HG03280 (cell line): ENCODE results near the gene UBR3.
"Not testable (repeated sequence)": the region's sequence is repeated elsewhere in the genome, so short reads cannot be mapped to it uniquely, and the experiment has no call there.

Source experiments
- ATAC-seq: cut with Tn5 transposase; IDR thresholded peaks from one replicate; pipeline ENCODE4 v1.9.1; 2021; ENCODE audit warnings: mild to moderate bottlenecking, moderate library complexity; ENCODE audit not compliant: unreplicated experiment

Gene UBR3

DNA sequence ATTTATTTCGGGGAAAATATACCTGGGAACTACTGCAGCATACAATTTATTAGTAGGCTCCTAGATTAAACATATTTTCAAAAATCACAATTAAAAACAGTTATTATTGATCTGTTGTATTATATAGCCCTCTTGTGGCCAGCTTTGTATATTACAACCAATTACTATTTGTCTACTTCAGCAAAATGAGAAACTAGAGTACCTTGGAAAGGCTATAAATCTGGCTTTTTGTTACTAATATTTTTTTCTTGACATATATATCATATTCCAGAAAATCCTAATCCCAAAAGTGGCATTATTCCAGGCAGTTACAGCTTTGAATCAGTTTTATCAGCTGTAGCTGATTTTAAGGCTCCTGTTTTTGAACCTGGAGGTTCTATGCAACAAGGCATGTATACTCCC lies 101.2 kb downstream of the UBR3 start:
- ATAC-seq, result no peak

DNA sequence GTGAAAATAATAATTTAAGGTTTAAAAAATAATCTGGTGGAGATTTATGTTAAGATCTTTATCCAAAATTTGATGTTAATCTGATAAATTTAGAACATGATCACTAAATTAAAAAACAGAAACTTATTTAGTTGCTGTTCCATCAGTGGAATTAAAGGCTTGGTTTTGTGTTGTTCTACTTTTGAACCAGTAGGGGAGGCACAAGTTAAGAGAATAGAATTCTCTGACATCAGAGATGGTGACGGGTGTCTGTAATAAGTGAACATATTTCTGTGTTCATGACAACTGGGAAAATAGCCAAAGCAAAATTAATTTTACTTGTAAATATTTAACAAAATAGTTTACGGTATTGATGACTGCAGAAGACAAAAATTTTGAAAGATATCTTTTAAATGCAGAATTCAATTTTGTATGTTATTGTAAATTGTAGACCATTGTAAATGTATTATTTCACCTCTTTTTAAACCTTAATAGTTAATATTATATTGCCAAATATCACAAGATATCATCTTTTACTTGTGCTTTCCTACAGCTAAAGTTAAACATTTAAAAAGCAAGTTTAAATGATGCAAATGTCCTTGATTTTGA lies 106.0 kb downstream of the UBR3 start:
- ATAC-seq, result no peak

DNA sequence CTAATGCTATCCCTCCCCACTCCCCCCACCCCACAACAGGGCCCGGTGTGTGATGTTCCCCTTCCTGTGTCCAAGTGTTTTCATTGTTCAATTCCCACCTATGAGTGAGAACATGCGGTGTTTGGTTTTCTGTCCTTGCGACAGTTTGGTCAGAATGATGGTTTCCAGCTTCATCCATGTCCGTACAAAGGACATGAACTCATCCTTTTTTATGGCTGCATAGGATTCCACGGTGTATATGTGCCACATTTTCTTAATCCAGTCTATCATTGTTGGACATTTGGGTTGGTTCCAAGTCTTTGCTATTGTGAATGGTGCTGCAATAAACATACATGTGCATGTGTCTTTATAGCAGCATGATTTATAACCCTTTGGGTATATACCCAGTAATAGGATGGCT lies 109.4 kb downstream of the UBR3 start:
- not testable (repeated sequence) for ATAC-seq

DNA sequence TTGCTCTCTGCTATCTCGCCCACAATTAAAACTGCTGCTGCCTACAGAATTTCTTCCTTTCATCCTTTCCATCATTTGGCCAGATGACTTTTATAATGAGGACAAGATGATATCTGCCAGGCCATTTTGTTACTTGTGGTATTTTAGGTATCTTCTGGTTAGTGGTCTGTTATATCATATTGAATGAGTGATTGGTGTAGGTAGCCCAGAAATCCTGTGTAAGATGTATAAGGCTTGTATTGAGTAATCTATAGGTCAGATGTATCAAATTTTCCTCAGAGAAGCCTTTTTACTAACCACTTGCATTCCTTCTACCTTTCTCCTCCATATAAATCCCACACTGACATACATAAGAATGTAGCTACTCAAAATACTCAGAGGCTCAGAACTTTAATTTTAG lies 118.3 kb downstream of the UBR3 start:
- ATAC-seq, result no peak

DNA sequence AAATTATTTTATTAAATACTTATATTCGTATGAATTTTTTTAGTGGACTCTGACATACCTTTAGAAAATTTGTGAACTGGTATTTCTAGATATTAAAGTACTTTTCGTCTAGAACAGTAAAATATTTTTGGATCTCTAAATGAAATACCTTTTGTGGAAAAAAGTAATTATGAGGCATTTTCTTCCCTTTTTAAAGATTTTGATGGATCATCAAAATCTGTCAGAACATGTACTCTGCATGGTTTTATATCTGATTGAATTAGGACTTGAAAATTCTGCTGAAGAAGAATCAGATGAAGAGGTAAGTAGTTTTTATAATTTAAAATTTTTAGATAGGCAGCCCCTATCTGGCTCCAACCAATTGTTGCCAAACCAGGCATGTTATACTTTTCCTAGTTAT lies 118.8 kb downstream of the UBR3 start:
- ATAC-seq, result no peak

DNA sequence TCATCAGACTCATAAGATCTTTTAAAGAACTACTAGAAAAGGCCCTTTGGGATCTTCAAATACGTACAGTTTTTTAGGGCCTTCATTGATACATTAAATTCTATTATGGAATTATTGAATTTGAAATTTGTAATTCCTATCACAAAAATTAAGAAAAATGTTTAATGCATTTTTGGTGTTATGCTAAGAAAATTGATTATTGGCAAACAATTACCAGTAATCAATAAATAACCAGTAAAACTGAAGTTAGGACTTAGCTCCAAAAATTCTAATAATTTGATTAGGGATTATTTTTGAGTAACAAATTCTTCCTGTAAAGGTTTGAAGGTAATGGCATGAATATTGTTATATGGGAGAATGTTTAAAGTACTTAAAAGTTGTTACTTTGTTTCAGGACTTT lies 119.3 kb downstream of the UBR3 start:
- no peak for ATAC-seq

DNA sequence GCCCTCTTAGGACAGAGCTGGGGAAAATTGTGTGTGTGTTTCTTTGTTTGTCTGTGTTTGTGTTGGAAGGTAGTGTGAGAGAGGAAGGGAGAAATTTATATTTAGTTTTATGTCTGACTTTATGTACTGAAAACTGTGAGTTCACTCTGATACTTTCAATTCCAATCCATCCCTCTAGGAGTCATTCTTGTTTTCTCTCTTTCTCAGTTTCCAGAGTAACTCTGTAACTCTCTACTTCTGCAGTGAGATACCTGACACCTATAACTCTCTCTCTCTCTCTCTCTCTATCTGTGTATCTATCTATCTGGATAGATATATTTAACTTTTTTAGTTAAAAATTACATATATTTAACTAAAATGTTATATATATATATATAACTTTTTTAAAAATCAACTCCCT lies 128.7 kb downstream of the UBR3 start:
- ATAC-seq, result no peak

DNA sequence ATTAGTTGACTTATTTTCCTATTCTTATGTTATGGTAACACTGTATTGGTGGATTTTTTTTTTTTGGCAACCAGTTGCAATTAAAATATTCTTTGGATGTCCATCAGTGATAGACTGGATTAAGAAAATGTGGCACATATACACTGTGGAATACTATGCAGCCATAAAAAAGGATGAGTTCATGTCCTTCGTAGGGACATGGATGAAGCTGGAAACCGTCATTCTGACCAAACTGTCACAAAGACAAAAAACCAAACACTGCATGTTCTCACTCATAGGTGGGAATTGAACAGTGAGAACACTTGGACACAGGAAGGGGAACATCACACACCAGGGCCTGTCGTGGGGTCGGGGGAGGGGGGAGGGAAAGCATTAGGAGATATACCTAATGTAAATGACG lies 130.0 kb downstream of the UBR3 start:
- not testable (repeated sequence) for ATAC-seq

DNA sequence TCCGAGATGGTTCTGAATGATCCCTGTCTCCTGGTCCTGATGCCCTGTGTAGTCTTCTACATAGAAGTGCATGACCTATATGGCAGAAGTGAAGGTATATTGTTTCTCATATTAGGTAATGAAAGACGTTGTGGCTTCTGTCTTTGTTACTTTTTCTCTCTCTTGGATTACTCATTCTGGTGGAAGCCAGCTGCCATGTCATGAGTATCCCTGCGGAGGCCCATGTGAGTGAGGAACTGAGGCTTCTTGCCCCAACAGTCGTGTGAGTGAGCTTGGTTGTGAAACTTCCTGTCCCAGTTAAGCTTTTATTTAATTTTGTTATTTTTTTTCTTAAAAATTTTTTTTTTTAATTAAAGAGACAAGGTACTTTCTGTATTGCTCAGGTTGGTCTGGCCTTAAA lies 134.7 kb downstream of the UBR3 start:
- ATAC-seq, result no peak

DNA sequence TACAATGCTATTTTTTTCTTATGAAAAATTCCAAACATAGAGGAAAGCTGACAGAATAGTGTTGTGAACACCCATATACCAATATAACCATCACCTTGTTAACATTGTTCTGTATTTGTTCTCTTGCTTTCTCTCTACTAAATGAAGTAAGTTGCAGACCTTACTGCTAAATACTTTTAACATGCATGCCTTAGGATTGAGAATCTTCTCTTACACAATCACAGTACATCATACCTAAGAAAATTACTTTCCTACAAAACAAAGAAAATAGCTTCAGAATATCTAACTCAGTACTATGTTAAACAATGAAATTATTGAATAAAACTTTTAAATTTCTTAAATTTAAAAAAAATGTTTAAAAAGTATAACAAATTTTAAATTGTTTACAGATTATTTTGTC lies 136.5 kb downstream of the UBR3 start:
- no peak for ATAC-seq

DNA sequence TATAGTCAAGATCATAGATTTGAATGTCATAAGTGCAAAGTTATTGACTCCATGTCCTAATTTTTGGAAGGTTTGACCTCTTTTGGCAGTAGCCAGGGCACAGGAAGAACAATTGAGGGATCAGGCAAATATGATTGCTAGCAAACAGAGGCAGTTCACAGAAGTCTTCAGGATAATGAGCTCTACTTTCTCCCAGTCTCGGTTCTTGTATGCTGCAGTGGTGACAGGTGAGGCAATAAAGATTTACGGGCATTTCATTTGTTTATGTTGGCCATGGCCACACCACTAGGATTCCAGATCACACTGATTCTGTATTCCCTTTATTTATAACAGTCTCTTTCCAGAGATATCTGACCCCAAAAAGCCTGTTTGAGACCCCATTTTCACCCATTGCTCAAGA lies 137.5 kb downstream of the UBR3 start:
- no peak for ATAC-seq

DNA sequence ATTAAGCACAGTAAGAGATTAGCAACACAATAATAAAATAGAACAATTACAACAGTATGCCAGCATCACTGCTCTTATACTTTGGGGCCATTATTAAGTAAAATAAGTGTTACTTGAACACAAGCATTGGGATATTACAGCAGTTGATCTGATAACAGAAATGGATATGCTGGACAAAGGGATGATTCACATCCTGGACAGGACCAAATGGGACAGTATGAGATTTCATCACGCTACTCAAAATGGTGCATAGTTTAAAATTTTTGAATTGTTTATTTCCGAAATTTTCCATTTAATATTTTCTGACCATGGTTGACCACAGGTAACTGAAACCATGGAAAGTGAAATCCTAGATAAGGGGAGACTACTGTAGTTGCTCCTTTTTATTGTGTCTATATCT lies 138.2 kb downstream of the UBR3 start:
- ATAC-seq, result no peak

DNA sequence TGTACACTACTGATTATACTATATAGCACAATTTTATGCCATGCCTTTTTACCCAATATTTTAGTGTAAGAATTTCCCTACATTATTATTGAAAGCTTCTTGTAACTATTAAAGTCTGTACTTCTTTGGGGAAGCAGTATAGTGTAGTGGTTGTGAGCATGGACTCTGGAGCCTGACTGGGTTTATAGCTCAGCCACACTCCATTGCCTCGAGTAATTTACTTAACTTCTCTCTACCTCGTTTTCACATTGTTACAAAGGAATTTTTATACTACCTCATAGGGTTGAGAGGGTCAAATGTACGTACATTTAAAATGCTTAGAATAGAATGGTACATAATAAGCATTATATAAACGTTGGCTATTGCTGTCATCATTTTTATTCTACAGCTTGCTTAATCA lies 139.2 kb downstream of the UBR3 start:
- ATAC-seq, result no peak

DNA sequence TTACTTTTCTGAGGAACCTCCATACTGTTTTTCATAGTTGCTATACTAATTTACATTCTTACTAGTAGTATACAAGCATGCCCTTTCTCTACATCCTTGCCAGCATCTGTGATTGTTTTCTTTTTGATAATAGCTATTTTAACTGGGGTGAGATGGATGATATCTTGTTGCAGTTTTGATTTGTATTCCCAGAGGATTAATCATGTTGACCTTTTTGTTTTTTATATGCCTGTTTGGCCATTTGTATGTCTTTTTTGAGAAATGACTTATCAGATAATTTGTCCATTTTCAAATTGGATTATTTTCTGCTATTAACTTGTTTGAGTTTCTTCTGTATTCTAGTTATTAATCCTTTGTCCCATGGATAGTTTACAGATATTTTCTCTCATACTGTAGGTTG lies 141.5 kb downstream of the UBR3 start:
- no peak for ATAC-seq

DNA sequence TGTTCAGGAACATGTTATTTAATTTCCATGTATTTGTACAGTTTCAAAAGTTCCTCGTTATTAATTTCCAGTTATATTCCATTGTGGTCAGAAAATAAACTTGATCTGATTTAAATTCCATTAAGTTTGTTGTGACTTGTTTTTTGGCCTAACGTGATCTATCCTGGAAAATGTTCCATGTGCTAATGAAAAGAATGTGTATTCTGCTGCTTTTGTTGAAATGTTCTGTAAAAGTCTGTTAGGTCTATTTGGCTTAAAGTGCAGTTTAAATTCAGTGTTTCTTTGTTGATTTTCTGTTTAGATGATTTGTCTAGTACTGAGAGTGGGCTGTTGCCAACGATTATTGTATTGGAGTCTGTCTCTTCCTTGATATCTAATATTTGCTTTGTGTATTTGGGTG lies 148.0 kb downstream of the UBR3 start:
- ATAC-seq, result no peak

DNA sequence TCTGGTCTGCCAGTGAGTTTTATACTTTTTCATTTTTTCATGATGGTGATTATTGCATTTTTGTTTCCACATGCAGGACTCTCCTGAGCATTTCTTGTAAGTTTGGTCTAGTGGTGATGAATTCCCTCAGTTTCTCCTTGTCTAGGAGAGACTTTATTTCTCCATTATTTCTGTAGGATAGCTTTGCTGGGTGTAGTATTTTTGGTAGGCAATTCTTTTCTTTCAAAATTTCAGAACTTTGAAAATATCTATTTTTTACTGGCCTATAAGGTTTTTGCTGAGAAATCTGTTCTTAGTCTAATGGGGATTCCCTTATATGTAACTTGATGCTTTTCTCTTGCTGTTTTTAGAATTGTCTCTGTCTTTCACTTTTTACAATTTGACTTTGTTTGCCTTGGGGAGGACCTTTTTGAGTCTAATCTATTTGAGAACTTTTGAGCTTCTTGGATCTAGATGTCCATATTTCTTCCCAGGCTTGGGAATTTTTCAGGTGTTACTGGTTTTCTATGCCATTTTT lies 149.1 kb downstream of the UBR3 start:
- ATAC-seq, result no peak

DNA sequence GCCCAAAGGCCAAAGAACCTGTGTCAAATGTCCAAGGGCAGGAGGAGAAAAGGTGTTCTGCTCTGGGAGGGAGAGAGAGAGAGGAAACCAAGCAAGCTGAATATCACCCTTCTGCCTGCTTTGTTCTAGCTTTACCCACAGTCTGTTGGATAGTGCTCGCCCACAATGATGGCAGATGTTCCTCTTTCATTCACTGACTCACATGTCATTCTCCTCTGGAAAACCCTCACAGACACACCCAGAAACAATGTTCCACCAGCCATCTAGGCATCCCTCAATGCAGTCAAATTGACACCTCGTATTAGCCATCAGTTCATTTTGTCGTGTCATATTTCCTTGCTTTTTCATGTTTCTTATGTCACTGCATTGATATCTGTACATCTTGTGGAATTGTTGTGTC lies 150.3 kb downstream of the UBR3 start:
- no peak for ATAC-seq

DNA sequence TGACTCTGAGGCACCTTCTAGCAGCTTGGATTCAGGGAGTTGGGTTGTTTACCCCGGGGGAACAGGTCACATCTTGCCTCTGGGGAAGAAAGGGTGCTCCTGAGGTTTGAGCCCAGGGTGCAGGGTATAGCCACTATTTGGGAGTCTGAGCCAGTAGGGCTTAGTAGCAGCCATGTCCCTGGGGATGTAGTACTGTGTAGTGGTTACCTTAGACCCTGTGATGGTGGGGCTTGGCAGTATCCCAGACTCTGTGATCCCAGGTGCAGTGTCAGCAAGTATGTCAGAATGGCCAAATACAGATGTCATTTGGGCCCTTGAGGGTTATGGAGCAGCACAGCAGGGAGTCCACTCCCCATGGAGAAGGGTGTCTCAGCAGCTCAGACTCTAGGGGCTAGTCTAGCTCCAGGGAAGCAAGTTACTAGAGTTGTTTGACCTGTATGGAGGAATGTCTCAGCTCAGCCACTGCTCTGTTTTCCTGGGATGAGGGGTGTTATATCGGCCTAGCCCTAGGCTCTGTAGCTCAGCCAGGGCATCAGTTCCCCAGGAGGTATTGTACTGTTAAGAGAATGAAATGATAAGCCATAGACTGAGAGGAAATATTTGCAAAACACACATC lies 151.3 kb downstream of the UBR3 start:
- no peak for ATAC-seq

DNA sequence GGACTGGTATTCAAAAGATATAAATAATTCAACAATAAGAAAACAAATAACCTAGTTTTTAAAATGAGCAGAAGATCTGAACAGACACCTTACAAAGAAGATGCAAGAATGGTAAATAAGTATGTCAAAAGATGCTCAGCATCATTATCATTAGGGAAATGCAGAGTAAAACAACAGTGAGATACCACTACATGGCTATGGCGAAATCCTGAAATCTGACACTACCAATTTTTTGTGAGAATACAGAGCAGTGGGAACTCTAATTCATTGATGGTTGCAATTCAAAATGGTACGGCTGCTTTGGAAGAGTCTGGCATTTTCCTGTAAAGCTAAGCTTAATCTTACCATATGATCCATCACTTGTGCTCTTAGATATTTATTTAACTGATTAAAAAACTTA lies 151.8 kb downstream of the UBR3 start:
- no peak for ATAC-seq

DNA sequence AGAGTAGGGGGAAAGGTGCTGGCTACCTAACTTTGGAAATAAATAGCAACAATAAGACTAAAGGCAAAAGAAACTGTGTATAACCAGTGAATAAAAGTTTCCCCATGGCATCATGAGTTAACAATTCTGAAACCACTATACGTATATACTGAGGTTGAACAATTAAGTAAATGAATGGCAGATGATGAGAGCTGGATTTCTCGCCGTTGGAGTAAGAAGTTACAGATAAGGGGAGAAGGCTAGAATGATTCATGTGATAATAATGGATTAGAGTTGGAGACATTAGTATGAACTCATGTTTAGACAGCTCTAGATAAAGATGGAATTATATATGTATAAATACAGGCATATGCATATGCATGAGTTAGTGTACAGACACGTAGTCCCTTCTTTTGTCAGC lies 152.7 kb downstream of the UBR3 start:
- no peak for ATAC-seq

DNA sequence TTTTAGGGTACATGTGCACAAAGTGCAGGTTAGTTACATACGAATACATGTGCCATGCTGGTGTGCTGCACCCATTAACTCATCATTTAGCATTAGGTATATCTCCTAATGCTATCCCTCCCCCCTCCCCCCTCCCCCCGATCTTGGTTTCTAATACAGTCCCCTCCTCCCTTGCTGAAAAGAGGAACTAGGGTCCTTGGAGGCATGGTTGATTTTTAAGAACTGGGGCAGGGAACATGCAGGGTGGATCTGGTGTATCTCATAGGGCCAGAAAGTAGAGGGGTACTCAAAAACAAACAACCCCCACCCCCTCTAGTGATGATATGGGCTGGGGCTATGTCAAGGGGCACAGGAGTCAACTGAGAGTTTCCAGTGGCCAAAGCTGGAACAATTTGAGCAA lies 153.4 kb downstream of the UBR3 start:
- ATAC-seq, result no peak

DNA sequence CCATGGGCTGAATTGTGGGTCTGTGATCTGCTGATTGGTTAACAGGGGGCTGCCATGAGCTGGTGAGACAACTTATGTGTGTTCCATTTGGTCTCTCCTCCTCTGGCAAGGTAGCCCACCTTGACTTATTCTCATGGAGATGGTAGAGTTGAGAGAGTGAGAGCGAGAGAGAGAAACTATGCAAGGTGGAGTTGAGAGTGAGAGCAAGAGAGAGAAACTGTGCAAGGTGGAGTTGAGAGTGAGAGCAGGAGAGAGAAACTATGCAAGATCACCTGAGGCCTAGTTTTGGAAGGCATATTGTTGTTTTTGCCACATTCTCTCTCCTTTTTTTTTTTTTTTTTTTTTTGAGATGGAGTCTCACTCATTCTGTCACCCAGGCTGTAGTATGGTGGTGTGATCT lies 155.7 kb downstream of the UBR3 start:
- no peak for ATAC-seq

DNA sequence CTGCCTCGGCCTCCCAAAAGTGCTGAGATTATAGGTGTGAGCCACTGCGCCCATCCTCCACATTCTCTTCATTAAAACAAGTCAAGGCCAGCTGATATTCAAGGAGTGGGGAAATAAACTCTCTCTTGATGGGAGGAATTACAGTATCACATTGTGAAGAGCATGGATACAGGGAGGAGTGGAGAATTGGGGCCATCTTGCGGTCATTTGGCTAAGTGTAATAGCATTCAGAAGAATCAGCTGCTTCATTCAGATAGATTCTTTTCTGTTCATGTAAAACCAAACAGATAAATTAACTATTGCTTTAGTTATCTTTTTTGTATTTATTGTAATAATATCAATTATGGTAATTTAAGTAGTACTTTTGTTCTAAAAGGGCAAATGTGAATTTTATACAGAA lies 156.3 kb downstream of the UBR3 start:
- ATAC-seq, result no peak
